ENCODE measurements around the gene ZBTB40.

GRCh38 chr1:22451702-22452480, at the start of gene ZBTB40:
- TF ChIP-seq CTCF (IDR thresholded peaks at IDR 0.05) (no peak), POLR2A (IDR thresholded peaks at IDR 0.05) (no peak), POLR2AphosphoS5 (IDR thresholded peaks at IDR 0.05) (peak; percentile 84 to 97 (median 93)), EP300 (IDR thresholded peaks at IDR 0.05) (no peak)
